Measurements from ENCODE around the gene POU4F2.

GRCh38 chr4:146655521-146655856 lies 16.8 kb downstream of the POU4F2 start:
- TF ChIP-seq POLR2A (IDR thresholded peaks at IDR 0.05) (no peak), EP300 (IDR thresholded peaks at IDR 0.05) (no peak), POLR2AphosphoS5 (IDR thresholded peaks at IDR 0.05) (no peak)
- TF ChIP-seq, protein P1, sequence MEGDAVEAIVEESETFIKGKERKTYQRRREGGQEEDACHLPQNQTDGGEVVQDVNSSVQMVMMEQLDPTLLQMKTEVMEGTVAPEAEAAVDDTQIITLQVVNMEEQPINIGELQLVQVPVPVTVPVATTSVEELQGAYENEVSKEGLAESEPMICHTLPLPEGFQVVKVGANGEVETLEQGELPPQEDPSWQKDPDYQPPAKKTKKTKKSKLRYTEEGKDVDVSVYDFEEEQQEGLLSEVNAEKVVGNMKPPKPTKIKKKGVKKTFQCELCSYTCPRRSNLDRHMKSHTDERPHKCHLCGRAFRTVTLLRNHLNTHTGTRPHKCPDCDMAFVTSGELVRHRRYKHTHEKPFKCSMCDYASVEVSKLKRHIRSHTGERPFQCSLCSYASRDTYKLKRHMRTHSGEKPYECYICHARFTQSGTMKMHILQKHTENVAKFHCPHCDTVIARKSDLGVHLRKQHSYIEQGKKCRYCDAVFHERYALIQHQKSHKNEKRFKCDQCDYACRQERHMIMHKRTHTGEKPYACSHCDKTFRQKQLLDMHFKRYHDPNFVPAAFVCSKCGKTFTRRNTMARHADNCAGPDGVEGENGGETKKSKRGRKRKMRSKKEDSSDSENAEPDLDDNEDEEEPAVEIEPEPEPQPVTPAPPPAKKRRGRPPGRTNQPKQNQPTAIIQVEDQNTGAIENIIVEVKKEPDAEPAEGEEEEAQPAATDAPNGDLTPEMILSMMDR (IDR thresholded peaks at IDR 0.05) = no peak
